ENCODE results near the gene U2AF1L4.

U2AF1L4 gene

DNA sequence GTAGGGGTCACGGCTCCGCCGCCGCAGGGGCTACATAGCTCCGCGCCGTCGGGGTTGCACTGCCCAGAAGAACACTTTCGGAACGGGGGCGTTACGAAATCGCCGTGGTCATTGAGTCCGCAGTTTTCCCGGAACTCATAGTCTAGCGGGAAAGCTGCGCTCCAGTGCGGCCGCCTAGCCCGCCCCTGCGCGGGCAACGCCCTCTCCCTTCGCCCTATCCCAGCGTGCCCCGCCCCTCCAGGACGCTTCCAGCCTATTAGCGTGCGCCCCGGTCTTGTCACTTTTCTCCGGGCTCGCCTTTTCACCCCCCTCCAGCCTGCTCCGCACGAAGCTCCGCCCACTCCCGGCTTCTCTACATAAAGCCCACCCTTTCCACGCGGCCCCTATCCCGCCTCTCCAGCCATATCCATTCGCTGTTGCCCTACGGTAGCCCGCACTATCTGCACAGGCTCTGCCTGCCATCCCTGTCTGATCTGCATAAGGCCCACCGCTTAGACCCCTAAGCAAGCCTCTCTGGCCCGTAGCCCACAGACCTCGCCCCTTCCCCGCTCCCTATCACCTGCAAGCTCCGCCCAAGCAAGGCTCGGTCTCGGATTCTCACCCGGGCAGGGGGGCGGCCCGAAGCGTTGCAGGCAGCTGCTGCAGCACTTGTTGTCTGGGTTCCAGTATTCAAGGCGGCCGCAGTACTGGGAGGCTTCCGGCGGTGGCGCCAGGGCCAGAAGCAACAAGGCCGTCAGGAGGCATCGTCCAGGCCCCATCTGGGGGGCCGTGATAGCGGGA lies 4.6 kb downstream of the U2AF1L4 start:
- peak; percentile 97 for DNase-seq

DNA sequence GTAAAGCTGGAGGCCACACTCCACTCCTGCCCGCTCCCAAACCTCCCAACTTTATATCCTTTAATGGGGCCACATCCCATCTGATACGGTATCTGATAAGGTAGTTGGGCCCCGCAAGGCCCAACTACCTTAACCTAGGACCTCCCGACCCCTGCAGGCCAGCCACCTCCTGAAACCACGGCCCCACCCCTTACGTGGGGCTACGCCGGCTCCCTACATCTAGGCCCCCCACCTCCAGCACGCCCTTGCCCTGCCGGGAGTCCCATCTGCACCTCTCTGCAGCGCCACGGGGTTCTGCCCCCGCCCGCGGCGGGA lies 5.2 kb downstream of the U2AF1L4 start:
- no peak for DNase-seq

DNA sequence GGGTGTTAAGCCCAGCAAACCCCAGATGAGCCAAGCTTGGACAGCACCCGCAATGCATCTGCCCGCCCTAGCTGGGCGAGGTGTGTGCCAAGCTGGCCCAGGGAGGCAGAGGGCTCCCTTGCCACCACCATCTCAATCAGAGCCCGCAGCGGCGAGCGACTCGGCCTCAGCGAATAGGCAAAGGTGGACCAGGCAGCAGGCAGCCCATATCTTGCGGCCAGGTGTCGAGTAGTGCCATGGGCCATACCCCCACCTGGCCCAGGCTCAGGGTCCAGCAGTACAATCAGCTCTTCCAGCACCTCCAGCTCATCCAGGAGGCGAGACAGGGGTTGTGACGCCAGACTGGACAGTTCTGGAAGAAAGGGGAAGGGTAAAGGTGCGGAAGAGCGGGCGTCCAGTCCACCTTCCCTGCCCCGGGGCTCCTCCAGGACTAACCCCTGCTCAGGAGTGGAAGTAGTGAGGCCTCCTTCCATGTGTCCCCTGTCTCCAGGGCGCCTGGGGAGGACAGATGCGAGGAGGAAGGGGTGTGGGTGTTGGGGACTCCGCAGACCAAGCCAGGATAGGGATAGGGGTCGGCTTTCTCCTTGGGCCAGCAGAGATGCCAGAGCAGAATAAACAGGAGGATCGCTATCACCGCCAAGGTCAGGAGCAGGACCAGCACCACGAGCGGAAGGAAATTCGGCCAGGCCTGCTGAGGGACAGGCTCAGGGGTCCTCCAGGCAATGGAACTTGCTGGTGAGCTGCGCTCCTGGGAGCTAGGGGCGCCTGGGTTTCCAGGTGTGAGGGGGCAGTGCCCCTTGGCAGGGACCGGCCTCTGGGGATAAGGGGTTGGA lies 5.7 kb downstream of the U2AF1L4 start:
- no peak for DNase-seq

DNA sequence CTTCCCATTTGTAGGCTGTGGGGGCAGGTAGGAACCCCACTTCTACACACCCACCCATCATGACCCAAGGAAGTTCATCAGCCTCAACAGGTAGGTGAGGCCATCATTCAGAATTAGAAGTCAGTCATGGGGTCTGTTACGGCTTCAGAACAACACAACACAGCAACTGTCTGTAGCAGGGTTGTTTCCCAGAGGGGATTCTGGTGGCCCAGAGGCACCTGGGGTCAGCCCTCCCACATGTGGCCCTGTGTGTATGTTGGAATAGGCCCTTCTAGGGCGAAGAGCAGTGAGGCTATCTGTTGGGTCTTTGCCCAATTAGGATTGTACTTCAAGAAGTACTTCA lies 6.4 kb downstream of the U2AF1L4 start:
- no peak for DNase-seq

DNA sequence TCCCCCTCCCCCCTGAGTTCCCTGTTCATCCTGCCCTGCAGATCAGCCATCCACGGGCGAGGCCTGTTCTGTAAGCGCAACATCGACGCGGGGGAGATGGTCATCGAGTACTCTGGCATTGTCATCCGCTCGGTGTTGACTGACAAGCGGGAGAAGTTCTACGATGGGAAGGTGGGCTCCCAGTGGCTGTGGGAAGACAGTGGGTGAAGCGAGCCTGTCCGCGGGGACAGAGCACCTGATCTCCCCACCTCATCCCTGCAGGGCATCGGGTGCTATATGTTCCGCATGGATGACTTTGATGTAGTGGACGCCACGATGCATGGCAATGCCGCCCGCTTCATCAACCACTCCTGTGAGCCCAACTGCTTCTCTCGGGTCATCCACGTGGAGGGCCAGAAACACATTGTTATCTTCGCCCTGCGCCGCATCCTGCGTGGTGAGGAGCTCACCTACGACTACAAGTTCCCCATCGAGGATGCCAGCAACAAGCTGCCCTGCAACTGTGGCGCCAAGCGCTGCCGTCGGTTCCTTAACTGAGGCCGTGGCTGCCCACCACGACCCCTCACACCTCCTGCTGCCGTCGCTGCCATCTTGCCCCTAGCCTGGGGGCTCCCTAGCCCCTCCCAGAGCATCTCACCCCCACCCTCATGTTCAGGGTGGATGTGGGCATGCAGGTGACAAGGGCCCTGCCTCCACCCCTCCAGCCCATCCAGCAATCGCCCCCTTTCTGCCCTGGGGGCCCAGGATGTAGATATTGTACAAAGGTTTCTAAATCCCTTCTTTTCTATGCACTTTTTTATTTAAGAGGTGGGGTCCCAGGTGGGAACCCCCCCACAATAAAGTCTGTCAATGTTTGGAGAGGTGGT lies 7.0 kb downstream of the U2AF1L4 start:
- DNase-seq, result no peak

DNA sequence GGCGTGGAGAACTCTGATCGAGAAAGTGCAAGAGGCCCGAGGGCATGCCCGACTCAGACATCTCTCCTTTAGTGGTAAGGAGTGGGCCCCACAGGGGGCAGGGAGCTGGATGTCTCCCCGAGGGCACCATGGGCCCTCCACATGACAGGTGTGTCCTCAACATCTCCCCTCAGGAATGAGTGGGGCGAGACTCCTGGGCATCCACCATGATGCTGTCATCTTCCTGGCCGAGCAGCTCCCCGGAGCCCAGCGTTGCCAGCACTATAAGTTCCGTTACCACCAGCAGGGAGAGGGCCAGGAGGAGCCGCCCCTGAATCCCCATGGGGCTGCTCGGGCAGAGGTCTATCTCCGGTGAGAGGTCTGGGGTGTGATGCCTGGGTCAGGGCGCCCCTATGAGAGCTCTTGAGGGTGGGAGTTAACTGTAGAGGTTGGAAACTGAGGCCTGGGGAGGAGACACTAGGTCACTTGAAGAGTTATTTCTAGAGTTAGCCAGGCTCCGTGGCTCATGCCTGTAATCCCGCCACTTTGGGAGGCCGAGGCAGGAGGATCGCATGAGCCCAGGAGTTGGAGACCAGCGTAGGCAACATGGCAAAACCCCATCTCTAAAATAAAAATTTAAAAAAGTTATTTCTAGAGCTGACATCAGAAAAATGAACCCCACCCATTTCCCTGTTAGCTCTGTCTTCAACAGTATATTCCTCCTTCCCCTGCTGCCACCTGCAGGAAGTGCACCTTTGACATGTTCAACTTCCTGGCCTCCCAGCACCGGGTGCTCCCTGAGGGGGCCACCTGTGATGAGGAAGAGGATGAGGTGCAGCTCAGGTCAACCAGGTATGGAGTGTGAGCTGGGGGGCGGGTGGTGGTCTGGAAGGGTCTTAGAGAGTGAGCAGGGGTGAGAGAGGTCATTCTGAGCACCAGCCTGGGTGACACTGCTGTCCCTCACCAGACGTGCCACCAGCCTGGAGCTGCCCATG lies 8.0 kb downstream of the U2AF1L4 start:
- peak; percentile 24 for DNase-seq

DNA sequence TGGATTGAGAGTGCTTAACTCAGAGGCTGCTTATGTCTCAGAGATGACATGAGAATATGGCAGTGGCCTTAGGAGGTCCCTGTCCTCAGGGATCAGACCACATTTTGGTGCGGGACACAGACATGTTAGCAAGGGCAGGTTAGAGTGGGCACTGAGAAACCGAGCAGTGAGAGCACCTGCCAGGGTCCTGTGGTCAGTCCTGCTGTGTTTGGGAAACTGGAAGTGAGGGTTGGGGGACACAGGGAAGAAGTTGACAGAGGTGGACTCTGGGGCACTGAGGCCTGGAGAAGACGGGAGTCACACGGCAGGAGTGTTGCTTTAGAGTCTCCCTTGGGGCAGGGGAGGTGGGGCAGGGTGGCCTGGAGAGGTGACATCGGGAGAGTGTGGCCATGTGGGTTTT lies 10.3 kb downstream of the U2AF1L4 start:
- DNase-seq, result no peak

DNA sequence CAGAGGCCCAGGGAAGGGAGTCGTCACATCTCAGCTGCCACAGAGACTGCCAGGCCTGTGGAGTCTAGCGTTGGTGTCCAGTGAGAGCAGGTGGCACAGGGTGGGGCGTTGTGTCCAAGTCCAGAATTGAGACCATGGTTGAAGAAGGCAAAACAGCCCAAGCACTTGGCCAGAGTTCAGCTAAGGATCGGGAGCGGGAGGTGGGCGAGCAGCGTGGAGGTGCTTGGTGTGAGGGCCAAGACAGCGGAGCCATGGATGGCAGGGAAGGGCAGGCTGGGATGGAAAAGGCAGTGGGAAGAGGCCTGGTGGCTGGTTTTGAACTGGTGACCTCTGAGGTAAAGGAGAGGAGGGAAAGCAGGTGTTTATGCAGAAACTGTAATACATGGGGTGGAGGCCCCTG lies 10.9 kb downstream of the U2AF1L4 start:
- DNase-seq, result no peak

DNA sequence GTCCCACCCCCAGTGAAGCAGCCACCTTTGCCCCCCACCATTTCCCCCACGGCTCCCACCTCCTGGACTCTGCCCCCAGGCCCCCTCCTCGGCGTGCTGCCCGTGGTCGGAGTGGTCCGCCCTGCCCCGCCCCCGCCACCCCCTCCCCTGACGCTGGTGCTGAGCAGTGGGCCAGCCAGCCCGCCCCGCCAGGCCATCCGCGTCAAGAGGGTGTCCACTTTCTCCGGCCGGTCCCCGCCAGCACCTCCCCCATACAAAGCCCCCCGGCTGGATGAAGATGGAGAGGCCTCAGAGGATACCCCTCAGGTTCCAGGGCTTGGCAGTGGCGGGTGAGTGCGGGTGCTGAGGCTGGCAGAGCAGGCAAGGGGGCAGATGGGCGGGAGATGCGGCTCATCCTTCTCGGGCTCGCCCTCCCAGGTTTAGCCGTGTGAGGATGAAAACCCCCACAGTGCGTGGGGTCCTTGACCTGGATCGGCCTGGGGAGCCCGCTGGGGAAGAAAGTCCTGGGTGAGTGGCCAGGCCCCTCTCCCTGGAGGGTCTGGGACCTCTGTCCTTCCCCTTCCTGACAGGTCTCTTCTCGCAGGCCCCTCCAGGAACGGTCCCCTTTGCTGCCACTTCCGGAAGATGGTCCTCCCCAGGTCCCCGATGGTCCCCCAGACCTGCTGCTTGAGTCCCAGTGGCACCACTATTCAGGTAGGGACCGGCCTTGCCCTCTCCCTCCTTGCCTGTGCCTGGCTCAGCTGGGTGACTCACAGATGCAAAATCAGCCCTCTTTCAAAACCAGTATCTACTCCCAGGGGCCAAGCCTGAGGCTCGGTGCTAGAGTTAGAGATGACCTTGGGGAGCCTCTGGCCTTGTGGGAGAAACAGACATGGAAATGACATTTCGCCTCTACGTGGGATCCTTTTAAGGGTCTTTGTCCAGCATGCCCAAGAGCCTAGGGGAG lies 11.8 kb downstream of the U2AF1L4 start:
- no peak for DNase-seq

DNA sequence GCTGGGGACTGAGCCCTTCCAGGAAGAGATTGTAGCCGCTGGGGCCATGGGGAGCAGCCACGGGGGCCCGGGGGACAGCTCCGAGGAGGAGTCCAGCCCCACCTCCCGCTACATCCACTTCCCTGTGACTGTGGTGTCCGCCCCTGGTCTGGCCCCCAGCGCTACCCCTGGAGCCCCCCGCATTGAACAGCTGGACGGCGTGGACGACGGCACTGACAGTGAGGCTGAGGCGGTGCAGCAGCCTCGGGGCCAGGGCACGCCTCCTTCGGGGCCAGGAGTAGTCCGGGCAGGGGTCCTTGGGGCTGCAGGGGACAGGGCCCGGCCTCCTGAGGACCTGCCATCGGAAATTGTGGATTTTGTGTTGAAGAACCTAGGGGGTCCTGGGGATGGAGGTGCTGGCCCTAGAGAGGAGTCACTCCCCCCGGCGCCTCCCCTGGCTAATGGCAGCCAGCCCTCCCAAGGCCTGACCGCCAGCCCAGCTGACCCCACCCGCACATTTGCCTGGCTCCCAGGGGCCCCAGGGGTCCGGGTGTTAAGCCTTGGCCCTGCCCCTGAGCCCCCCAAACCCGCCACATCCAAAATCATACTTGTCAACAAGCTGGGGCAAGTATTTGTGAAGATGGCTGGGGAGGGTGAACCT lies 12.6 kb downstream of the U2AF1L4 start:
- DNase-seq, result no peak

DNA sequence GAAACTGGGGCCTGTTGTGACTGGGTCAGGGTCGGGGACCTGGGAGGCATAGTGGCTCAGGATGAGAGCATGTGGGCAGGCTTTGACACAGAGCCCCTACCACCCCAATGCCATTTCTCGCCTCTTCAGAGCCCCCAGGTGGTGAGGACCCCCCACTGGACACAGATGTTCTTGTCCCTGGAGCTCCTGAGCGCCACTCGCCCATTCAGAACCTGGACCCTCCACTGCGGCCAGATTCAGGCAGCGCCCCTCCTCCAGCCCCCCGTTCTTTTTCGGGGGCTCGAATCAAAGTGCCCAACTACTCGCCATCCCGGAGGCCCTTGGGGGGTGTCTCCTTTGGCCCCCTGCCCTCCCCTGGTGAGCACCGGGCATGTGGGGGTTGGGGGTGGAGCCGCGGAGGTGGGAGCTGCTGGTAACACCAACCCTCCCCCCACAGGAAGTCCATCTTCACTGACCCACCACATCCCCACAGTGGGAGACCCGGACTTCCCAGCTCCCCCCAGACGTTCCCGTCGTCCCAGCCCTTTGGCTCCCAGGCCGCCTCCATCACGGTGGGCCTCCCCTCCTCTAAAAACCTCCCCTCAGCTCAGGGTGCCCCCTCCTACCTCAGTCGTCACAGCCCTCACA lies 13.3 kb downstream of the U2AF1L4 start:
- no peak for DNase-seq

DNA sequence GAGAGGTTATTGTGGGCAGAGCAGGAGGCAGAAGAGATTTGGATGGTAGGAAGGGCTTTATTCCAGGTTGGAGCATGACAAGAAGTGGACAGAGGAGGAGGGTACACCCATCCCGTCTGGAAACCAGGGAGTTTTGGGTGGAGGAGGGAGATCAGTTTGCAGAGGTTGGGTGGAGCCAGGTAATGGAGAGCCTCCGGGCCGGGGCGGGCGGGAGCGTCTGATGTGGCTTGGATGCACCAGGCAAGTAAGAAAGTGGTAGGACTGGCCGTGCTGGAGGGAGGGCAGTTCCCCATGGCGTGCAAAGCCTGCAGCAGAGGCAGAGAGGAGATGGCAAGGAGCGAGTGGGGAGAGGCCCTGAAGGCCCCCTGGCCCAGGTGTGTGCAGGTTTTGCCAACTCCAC lies 13.9 kb downstream of the U2AF1L4 start:
- DNase-seq, result no peak

DNA sequence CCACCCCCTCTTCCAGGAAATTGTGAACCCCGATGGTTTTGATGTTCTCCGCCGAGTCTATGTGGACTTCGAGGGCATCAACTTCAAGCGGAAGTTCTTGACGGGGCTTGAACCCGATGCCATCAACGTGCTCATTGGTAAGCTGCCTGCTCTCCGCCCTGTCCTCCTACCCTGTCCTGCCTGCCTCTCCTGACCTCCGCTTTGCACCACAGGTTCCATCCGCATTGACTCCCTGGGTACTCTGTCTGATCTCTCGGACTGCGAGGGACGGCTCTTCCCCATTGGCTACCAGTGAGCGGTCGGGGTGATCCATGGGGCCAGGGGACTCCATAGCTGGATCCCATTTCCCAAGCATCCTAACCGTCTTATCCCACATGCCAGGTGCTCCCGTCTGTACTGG lies 14.9 kb downstream of the U2AF1L4 start:
- DNase-seq, result no peak

DNA sequence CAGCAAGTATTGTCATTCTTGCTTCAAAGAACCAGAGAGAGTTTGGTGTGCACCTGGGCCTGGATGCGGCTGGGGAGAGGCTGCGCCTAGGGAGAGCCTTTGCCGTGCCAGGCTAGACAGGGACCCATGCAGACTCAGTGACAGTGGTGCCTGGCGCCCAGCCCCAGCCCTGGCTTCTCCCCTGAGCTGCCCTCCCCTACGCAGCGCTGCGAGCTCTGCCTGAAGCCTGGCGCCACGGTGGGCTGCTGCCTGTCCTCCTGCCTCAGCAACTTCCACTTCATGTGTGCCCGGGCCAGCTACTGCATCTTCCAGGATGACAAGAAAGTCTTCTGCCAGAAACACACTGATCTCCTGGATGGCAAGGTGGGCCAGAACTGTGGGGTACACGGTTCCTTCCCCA lies 15.5 kb downstream of the U2AF1L4 start:
- no peak for DNase-seq

DNA sequence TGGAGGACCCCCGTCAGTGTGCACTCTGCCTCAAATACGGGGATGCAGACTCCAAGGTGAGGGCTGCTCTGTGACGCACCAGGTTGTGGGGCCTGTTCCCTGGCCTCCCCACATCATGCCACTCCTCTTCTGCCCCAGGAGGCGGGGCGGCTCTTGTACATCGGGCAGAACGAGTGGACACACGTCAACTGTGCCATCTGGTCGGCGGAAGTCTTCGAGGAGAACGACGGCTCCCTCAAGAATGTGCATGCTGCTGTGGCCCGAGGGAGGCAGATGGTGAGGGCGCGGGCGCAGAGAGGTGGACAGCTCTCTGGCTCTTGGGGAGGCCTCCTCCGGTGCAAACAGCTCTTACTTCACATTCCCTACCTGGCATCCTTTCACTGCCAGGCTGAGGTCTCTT lies 16.2 kb downstream of the U2AF1L4 start:
- DNase-seq, result no peak

DNA sequence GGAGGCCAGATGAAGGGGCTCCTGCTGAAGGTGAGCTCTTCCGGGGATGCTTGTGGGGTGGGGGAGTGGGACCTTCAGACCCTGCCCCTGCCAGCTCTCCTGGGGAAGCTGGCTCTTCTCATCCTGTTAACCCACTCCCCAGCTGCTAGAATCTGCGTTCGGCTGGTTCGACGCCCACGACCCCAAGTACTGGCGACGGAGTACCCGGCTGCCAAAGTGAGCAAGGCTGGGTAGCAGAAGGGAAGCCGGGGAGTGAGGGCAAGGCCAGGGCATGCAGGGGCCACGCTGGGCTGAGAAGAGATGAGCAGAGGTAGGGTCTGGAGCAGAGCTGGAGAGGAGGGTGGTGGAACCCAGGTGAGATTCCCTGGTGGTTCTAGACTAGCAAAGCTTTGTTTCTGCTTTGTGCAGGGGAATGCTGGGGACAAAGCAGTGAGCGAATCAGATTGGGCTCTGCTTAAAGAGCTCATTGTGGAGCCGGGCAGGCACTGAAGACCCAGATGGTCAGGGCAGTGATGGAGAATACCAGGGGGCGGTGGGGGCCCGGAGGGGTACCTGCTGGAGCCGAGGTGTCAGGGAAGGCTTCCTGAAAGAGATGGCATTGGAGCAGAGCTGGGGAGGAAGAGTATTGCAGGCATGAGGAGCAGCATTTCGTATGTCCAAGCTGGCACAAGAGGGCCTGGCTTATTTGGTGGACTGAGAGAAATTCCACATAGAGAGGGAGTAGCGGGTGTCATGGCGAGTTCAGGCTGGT lies 17.1 kb downstream of the U2AF1L4 start:
- DNase-seq, result no peak

DNA sequence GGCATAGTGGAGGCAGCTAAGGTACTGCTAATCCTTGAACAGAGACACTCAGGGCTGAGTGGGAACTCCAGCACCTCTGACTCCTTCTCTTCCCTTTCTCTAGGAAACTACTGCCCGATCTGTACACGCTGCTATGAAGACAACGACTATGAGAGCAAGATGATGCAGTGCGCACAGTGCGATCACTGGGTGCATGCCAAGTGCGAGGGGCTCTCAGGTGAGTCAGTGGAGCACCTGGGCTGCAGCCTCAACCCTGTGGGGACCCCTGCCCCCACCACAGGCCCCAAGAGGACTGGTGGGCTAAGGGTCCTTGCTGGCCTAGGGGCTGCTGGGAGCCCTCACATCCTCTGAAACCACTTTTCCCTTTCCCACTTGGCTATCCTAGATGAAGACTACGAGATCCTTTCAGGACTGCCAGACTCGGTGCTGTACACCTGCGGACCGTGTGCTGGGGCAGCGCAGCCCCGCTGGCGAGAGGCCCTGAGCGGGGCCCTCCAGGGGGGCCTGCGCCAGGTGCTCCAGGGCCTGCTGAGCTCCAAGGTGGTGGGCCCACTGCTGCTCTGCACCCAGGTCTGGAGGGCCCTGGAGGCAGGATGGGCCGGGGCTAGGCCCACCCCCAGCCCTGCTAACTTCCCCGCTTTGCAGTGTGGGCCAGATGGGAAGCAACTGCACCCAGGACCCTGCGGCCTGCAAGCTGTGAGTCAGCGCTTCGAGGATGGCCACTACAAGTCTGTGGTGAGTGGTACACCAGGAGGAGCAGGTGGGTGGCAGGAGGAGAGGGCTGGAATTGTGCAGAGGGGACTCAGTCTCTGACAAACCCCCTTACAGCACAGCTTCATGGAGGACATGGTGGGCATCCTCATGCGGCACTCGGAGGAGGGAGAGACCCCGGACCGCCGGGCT lies 17.9 kb downstream of the U2AF1L4 start:
- DNase-seq, result no peak

DNA sequence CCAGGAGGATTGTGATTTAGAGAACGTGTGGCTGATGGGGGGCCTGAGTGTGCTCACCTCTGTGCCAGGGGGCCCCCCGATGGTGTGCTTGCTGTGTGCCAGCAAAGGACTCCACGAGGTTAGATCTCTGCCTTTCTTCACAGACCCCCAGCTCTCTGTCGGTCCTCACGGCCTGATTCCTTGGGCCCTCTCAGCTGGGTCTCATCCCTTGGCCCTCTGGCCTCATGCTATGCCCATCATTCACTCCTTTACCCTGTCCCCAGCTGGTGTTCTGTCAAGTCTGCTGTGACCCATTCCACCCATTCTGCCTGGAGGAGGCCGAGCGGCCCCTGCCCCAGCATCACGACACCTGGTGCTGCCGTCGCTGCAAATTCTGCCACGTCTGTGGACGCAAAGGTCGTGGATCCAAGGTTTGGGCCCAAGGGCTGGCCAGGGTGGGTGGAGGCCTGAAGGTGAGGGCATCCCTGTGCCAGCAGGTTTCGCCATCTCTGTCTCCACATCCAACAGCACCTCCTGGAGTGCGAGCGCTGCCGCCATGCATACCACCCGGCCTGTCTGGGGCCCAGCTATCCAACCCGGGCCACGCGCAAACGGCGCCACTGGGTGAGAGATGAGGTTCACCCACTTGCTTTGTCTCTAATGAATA lies 19.9 kb downstream of the U2AF1L4 start:
- no peak for DNase-seq

Data from activated CD4-positive, alpha-beta T cell treated with anti-CD3 and anti-CD28 coated beads, Interleukin-2, amount 50 U/mL, for 16 hours (primary cell).